NCI-H1417 treated with DMSO at 0.1 percent for 48 hours (cell line): ENCODE measurements around the gene TTYH2.
"Not testable (repeated sequence)": the region's sequence is repeated elsewhere in the genome, so short reads cannot be mapped to it uniquely, and the experiment has no call there.

ENCODE experiments used
- DNase-seq: peaks from one replicate; lab custom pipeline; 2025; lab: John Stamatoyannopoulos, UW

TTYH2 gene

GRCh38 chr17:74237321-74237720 is 23.9 kb downstream of the TTYH2 start:
- no peak for DNase-seq

GRCh38 chr17:74239172-74239571 is 25.8 kb downstream of the TTYH2 start:
- DNase-seq: no peak

- no peak for DNase-seq
These were observed 27.3 kb downstream of the TTYH2 start for GRCh38 chr17:74240618-74241205.

GRCh38 chr17:74241431-74241830 is 28.1 kb downstream of the TTYH2 start:
- DNase-seq: no peak

- DNase-seq: no peak
These were observed 28.5 kb downstream of the TTYH2 start for GRCh38 chr17:74241847-74242246.

GRCh38 chr17:74243013-74243755 is 29.8 kb downstream of the TTYH2 start:
- no peak for DNase-seq

GRCh38 chr17:74244128-74244527 is 30.8 kb downstream of the TTYH2 start:
- DNase-seq: no peak

- no peak for DNase-seq
These were observed 31.2 kb downstream of the TTYH2 start for GRCh38 chr17:74244548-74244947.

- no peak for DNase-seq
These were observed 31.9 kb downstream of the TTYH2 start for GRCh38 chr17:74245145-74245831.

GRCh38 chr17:74245871-74246270 is 32.5 kb downstream of the TTYH2 start:
- no peak for DNase-seq

- no peak for DNase-seq
These were observed 36.4 kb downstream of the TTYH2 start for GRCh38 chr17:74249590-74250270.

- no peak for DNase-seq
These were observed 37.1 kb downstream of the TTYH2 start for GRCh38 chr17:74250324-74250995.

GRCh38 chr17:74251051-74251450 is 37.7 kb downstream of the TTYH2 start:
- DNase-seq: no peak

- no peak for DNase-seq
These were observed 38.2 kb downstream of the TTYH2 start for GRCh38 chr17:74251569-74251968.

GRCh38 chr17:74252211-74252610 is 38.8 kb downstream of the TTYH2 start:
- no peak for DNase-seq

GRCh38 chr17:74253036-74253435 is 39.7 kb downstream of the TTYH2 start:
- no peak for DNase-seq

GRCh38 chr17:74257311-74257710 is 43.9 kb downstream of the TTYH2 start:
- DNase-seq: no peak

GRCh38 chr17:74259667-74260524 is 46.5 kb downstream of the TTYH2 start:
- no peak for DNase-seq

- no peak for DNase-seq
These were observed 47.1 kb downstream of the TTYH2 start for GRCh38 chr17:74260525-74260850.

GRCh38 chr17:74262601-74263000 is 49.2 kb downstream of the TTYH2 start:
- no peak for DNase-seq

- DNase-seq: not testable (repeated sequence)
These were observed 53.7 kb downstream of the TTYH2 start for GRCh38 chr17:74267054-74267453.
